Bronchial epithelial cell (primary cell): ENCODE results near the gene BAIAP2L2. TPM values are rescaled to one million over a fixed set of nuclear protein-coding genes. Genes with fewer than 3 reads are reported as not detected.

Experiments used
- DNase-seq: peaks from one replicate; pipeline ENCODE4 v3.0.0-alpha.2; 2010; ENCODE audit warnings: low read depth
- FAIRE-seq: peaks from 2 replicates; lab custom pipeline; 2011; peaks lifted over from hg19 to GRCh38; lab: Jason Lieb, UNC
- H3K27me3 ChIP-seq: 2 replicates; pipeline ENCODE4 v1.5.1; 2011; ENCODE audit warnings: low read length; ENCODE audit not compliant: control insufficient read depth, insufficient read depth
- H3K36me3 ChIP-seq: 2 replicates; pipeline ENCODE4 v1.5.1; 2011; ENCODE audit warnings: low read length; ENCODE audit not compliant: control insufficient read depth, insufficient read depth
- H3K4me3 ChIP-seq: 2 replicates; pipeline ENCODE4 v1.5.1; 2011; ENCODE audit warnings: mild to moderate bottlenecking, low read depth, low read length, control low read depth
- CTCF ChIP-seq: IDR thresholded peaks from 2 replicates; pipeline ENCODE4 v1.5.1; 2011; ENCODE audit warnings: mild to moderate bottlenecking, moderate library complexity, low read length, control low read depth, inconsistent platforms; ENCODE audit not compliant: insufficient read depth, severe bottlenecking
- total RNA-seq: library from RNA; depleted of rRNA; stranded (reverse); fragments of >200 nt; gene quantifications from 2 replicates; pipeline ENCODE4 v1.2.1, GENCODE V29; 2014

Gene BAIAP2L2
- total RNA-seq, 1 donor from 2014 or later: 0.26 TPM

DNA sequence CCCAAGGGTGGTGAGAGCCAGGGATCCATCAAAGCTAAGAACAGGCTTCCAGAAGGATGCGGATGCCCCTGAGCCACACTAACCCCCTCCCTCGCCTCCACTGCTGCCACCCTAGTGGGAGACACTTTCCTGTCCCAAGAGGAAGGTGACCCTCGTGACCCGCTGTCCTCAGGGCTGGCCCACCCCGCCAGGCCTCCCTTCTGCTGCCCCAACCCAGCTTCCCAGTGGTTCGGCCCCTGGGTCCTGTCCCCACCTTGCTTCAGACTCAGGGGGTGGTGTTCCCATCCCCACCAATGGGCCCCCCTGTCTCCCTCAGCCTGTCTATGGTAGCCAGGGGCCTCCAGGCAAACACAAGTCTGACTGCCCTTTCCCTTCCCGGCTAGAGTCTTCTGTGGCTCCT, 59.8 kb downstream of the BAIAP2L2 start:
- Histone ChIP-seq H3K36me3 (no peaks in the 10 kb centered on the region), H3K27me3 (no peaks in the 10 kb centered on the region), H3K4me3 (no peak overlapping the region)
- FAIRE-seq (no peak), DNase-seq (no peak)
- TF ChIP-seq CTCF: no peak

DNA sequence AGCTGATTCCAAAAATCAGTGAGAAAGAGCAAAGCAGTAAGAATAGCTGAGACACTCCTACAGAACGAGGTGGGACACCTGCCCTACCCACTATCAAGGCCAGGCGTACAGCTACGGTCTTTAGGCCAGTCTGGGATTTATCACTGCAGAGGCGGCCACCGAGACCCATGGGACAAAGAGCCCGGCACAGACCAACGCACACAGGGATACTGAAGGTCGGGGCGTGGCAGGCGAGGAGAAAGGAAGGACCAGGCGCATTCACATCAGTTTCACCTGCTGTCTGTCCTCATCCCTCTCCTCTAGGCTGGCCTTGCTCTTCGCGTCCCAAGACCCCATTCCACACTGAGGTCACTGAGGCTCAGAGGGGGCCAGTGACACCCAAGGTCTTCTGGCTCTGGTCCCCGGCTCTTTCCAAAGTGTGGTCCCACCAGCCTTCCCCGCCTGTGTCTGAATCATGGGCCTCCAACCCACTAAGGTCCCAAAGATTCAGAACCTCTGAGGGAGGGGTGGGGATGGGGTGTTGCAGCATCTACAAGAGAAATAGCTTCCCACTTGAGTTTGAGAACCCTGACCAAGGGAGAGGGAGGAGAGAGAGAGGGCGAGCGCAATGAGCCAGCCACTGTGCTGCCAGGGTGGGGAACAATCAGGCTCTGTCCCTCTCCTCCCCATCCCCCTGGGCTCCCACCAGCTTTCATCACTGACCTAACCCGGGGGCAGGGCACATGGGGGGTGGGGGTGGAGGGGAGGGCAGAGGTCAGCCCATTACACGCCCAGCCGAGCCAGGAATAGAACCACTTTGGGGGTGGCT, 60.5 kb downstream of the BAIAP2L2 start:
- TF ChIP-seq CTCF: no peak
- FAIRE-seq (peak; percentile 32), DNase-seq (no peak)

DNA sequence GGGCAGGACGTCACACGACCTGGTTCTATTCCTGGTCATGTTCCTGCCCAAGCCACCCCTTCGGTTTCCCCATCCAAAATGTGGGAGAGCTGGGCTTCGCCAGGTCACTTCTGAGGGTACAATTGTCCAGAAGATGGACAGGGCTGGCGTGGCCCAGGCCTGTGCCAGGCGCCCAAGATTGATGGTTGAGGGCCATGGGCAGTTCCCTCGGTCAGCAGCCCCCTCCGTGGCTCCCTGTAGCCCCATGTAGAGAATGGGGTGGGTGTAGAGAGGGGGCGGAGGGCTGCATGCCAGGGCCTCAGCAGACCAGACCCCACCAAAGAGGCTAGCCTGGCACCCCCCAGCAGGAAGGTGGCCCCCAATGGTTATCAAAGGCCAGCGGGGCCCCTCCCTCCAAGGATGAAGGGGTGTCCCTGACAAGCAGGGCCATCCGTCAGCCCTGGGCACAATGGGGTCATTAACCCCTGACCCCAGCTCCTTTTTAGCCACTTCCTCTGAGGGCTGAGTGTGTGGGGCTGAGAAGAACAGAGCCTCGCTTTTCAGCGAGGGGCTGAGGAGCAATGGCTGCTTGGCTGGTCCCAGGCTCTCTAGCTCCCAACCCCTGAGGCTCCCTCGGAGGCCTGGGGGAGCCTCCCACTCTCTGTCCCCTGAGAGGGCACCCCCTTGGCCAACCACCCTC, 64.3 kb downstream of the BAIAP2L2 start:
- FAIRE-seq (peak; percentile 13), DNase-seq (no peak)
- no peaks in the 10 kb centered on the region for H3K36me3 ChIP-seq
- H3K27me3 ChIP-seq: no peaks in the 10 kb centered on the region
- no peak for TF ChIP-seq CTCF
- no peak overlapping the region for H3K4me3 ChIP-seq

More for the DNA sequence above, 60.5 kb downstream of the BAIAP2L2 start:
- Histone ChIP-seq H3K27me3 (no peaks in the 10 kb centered on the region), H3K36me3 (no peaks in the 10 kb centered on the region), H3K4me3 (no peak overlapping the region)

GRCh38 chr22:38043151-38044039, 67.1 kb downstream of the BAIAP2L2 start:
- FAIRE-seq: no peak
- Histone ChIP-seq H3K4me3 (no peak overlapping the region), H3K27me3 (no peaks in the 10 kb centered on the region), H3K36me3 (no peaks in the 10 kb centered on the region)
- no peak for DNase-seq
- TF ChIP-seq CTCF: no peak

- Histone ChIP-seq H3K4me3 (no peak overlapping the region), H3K27me3 (no peaks in the 10 kb centered on the region), H3K36me3 (no peaks in the 10 kb centered on the region)
- TF ChIP-seq CTCF: no peak
- DNase-seq: no peak
- no peak for FAIRE-seq
These were observed 68.0 kb downstream of the BAIAP2L2 start for GRCh38 chr22:38042488-38042790.
